ENCODE measurements around the gene CLEC4E.

GRCh38 chr12:8549381-8549780 is 8.7 kb upstream of the CLEC4E start:
- TF ChIP-seq, protein P1, sequence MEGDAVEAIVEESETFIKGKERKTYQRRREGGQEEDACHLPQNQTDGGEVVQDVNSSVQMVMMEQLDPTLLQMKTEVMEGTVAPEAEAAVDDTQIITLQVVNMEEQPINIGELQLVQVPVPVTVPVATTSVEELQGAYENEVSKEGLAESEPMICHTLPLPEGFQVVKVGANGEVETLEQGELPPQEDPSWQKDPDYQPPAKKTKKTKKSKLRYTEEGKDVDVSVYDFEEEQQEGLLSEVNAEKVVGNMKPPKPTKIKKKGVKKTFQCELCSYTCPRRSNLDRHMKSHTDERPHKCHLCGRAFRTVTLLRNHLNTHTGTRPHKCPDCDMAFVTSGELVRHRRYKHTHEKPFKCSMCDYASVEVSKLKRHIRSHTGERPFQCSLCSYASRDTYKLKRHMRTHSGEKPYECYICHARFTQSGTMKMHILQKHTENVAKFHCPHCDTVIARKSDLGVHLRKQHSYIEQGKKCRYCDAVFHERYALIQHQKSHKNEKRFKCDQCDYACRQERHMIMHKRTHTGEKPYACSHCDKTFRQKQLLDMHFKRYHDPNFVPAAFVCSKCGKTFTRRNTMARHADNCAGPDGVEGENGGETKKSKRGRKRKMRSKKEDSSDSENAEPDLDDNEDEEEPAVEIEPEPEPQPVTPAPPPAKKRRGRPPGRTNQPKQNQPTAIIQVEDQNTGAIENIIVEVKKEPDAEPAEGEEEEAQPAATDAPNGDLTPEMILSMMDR (IDR thresholded peaks at IDR 0.05) = no peak
- no peak for TF ChIP-seq POLR2A (IDR thresholded peaks at IDR 0.05)
- TF ChIP-seq POLR2AphosphoS5 (IDR thresholded peaks at IDR 0.05) = no peak
- no peak for TF ChIP-seq EP300 (IDR thresholded peaks at IDR 0.05)

Measured in sigmoid colon (tissue), 4 donors.